ENCODE results near the gene ESYT3. TPM values are rescaled to one million over a fixed set of nuclear protein-coding genes. Genes with fewer than 3 reads are reported as not detected.

ESYT3 gene
- total and polyA plus RNA-seq, 2 experiments from 2014 or later = 3.5 to 8.2 TPM

GRCh38 chr3:138455801-138456716, 21.6 kb downstream of the ESYT3 start (continued):
- TF ChIP-seq, protein P1, sequence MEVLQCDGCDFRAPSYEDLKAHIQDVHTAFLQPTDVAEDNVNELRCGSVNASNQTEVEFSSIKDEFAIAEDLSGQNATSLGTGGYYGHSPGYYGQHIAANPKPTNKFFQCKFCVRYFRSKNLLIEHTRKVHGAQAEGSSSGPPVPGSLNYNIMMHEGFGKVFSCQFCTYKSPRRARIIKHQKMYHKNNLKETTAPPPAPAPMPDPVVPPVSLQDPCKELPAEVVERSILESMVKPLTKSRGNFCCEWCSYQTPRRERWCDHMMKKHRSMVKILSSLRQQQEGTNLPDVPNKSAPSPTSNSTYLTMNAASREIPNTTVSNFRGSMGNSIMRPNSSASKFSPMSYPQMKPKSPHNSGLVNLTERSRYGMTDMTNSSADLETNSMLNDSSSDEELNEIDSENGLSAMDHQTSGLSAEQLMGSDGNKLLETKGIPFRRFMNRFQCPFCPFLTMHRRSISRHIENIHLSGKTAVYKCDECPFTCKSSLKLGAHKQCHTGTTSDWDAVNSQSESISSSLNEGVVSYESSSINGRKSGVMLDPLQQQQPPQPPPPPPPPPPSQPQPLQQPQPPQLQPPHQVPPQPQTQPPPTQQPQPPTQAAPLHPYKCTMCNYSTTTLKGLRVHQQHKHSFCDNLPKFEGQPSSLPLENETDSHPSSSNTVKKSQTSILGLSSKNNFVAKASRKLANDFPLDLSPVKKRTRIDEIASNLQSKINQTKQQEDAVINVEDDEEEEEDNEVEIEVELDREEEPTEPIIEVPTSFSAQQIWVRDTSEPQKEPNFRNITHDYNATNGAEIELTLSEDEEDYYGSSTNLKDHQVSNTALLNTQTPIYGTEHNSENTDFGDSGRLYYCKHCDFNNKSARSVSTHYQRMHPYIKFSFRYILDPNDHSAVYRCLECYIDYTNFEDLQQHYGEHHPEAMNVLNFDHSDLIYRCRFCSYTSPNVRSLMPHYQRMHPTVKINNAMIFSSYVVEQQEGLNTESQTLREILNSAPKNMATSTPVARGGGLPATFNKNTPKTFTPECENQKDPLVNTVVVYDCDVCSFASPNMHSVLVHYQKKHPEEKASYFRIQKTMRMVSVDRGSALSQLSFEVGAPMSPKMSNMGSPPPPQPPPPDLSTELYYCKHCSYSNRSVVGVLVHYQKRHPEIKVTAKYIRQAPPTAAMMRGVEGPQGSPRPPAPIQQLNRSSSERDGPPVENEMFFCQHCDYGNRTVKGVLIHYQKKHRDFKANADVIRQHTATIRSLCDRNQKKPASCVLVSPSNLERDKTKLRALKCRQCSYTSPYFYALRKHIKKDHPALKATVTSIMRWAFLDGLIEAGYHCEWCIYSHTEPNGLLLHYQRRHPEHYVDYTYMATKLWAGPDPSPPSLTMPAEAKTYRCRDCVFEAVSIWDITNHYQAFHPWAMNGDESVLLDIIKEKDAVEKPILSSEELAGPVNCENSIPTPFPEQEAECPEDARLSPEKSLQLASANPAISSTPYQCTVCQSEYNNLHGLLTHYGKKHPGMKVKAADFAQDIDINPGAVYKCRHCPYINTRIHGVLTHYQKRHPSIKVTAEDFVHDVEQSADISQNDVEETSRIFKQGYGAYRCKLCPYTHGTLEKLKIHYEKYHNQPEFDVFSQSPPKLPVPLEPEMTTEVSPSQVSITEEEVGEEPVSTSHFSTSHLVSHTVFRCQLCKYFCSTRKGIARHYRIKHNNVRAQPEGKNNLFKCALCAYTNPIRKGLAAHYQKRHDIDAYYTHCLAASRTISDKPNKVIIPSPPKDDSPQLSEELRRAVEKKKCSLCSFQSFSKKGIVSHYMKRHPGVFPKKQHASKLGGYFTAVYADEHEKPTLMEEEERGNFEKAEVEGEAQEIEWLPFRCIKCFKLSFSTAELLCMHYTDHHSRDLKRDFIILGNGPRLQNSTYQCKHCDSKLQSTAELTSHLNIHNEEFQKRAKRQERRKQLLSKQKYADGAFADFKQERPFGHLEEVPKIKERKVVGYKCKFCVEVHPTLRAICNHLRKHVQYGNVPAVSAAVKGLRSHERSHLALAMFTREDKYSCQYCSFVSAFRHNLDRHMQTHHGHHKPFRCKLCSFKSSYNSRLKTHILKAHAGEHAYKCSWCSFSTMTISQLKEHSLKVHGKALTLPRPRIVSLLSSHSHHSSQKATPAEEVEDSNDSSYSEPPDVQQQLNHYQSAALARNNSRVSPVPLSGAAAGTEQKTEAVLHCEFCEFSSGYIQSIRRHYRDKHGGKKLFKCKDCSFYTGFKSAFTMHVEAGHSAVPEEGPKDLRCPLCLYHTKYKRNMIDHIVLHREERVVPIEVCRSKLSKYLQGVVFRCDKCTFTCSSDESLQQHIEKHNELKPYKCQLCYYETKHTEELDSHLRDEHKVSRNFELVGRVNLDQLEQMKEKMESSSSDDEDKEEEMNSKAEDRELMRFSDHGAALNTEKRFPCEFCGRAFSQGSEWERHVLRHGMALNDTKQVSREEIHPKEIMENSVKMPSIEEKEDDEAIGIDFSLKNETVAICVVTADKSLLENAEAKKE (CRISPR knock-in tag; IDR thresholded peaks at IDR 0.05) = no peak
- TF ChIP-seq ETS1 (IDR thresholded peaks at IDR 0.05) (no peak), POLR2AphosphoS5 (IDR thresholded peaks at IDR 0.05; ENCODE audit: low read depth) (no peak), ZNF331 (CRISPR knock-in tag; IDR thresholded peaks at IDR 0.05; ENCODE audit: low read depth) (no peak), EZH2 (IDR thresholded peaks at IDR 0.05; ENCODE audit: low read depth, unreplicated experiment) (no peak), STAT1 (IDR thresholded peaks at IDR 0.05; ENCODE audit: unreplicated experiment) (no peak), ZNF114 (CRISPR knock-in tag; IDR thresholded peaks at IDR 0.05) (no peak)
